GM18951 (cell line): ENCODE data around the gene GART.

Source experiments
- POLR2A ChIP-seq: IDR thresholded peaks from 4 replicates; pipeline ENCODE4 v1.6.1; 2011; ENCODE audit warnings: mild to moderate bottlenecking; ENCODE audit not compliant: insufficient read length, insufficient read depth; ENCODE audit errors: extremely low read depth
- in situ Hi-C: fragments of 300-500 bp; cut with MboI; formaldehyde crosslinking; loops from one replicate; pipeline ENCODE4 v1.12.0; 2022; ENCODE audit warnings: low sequenced_read_pairs, mixed read lengths, inconsistent platforms; ENCODE audit not compliant: unreplicated experiment

Gene GART

DNA sequence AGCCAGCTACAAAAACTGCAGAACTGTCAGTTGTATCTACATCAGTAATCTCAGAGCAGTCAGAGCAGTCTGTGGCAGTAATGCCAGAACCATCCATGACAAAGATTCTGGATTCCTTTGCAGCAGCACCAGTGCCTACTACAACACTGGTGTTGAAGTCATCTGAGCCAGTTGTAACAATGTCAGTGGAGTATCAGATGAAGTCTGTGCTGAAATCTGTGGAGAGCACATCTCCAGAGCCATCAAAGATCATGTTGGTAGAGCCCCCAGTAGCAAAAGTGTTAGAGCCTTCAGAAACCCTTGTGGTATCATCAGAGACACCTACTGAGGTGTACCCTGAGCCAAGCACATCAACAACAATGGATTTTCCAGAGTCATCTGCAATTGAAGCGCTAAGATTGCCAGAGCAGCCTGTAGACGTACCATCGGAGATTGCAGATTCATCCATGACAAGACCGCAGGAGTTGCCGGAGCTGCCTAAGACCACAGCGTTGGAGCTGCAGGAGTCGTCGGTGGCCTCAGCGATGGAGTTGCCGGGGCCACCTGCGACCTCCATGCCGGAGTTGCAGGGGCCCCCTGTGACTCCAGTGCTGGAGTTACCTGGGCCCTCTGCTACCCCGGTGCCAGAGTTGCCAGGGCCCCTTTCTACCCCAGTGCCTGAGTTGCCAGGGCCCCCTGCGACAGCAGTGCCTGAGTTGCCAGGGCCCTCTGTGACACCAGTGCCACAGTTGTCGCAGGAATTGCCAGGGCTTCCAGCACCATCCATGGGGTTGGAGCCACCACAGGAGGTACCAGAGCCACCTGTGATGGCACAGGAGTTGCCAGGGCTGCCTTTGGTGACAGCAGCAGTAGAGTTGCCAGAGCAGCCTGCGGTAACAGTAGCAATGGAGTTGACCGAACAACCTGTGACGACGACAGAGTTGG, 8.2 kb upstream of the GART start:
- in situ Hi-C loops: no loop called here
- TF ChIP-seq POLR2A: no peak

DNA sequence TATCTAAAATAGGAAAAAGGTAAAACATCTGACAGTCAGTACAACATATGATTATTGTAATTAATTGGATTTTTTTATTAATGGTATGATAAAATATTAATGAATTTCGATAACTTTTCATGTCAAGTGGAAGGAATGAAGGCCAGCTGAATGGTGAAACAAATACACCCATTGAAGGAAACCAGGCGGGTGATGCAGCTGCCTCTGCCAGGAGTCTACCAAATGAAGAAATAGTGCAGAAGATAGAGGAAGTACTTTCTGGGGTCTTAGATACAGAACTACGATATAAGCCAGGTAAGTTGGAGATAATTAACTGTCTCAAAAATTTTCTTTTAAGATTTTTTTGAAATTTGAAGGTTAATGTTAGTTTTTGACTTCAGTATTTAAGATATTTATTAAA, 4.2 kb upstream of the GART start:
- in situ Hi-C loops: no loop called here
- TF ChIP-seq POLR2A: no peak

- no peak for TF ChIP-seq POLR2A
- in situ Hi-C loops: no loop called here
These were observed 2.7 kb upstream of the GART start for GRCh38 chr21:33544451-33545195.

DNA sequence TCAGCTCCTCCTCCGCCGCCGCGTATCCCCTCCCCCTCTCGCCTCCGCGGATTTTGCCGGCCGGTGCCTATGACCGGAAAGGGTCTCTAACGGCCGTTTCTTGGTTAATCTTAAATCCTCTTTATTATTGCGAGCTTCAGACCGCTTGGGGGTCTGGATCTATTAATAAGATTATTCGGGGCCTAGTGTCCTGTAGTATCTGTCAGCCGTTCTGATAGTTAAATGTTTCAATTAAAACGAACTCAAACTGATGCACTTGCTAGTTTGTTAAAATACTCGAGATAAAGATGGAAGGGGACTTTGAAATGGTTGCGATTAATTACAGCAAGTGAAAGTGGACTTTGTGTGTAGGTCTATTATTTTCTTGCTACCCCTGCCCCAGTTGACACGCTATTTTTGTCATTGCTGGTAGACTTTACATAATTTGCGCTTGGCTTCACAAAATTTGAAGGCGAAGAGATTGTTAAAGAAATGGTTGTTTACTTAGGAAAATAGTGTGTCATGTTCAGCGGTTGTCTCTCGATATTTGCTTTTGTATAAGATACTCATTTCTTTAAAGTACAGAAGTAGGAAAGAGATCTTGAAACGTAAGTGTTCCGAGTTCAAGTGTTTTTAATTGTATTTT, 1.7 kb upstream of the GART start:
- in situ Hi-C loops: no loop called here

DNA sequence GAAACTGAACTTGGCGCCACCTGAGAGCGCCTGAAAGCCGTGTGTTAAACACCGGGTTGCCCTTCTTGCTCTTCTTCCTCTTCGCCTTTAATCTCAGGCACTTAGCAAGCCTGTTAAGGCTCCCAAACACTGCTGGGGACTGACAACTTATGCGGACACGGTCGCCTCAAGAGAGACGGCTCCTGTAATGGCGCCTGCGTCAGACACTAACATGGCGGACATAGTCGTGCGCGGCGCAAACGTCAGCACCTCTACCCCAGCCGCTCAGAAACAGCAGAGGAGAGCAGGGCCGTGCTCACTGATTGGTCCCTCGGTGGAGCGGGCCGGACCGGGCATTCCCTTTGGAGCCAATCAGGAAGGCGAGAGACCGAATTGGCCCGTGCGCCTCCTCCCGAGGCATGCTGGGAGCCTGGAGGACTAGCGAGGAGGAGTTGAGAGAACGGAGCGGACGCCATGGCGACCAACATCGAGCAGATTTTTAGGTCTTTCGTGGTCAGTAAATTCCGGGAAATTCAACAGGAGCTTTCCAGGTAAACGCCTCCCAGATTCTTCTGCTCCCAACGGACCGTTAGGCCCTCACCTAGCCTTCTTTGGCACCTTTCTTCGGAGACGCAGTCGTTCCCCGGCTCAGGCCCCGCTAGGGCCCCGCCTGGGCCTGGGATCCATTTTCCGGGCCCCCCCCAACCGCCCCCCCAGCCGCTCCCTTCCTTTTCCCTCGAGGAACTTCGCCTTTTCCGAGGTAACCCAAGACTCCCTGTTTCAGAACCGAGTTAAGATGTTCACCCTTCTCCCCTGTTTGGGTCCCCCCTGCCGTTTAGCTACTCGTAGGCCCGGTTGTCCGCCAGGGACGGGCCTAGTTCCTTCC, 955 bp upstream of the GART start, which contains the start of gene SON:
SON (plus strand) TSS at position 399 of the 865 bp plus-strand sequence; CDS start at position 454, 55 bp downstream.
- in situ Hi-C loops: no loop called here

More for the DNA sequence above, 1.7 kb upstream of the GART start:
- no peak for TF ChIP-seq POLR2A

DNA sequence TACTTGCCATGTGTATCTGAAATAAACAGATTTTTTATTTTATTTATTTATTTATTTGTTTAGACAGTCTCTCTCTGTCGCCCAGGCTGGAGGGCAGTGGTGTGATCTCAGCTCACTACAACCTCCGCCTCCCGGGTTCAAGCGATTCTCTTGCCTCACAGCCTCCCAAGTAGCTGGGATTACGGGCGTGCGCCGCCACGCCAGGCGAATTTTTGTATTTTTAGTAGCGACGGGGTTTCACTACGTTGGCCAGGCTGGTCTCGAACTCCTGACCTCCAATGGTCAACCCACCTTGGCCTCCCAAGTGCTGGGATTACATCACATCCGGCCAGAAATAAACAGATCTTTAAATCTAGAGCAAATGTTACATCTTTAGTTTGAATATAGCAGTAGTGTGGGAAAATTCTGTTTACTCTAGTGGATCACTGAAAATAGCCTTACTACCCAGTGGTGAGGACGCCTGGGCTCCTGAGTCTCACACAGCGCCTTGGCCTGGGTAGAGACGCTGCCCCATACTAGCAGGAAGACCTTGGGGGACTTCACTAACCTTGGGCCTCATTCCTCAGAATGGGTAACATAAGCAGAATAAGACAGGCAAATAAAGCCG, 709 bp downstream of the GART start:
- TF ChIP-seq POLR2A: no peak
- in situ Hi-C loops: no loop called here

More for the DNA sequence above, 955 bp upstream of the GART start, which contains the start of gene SON:
- peak; percentile 84 for TF ChIP-seq POLR2A

DNA sequence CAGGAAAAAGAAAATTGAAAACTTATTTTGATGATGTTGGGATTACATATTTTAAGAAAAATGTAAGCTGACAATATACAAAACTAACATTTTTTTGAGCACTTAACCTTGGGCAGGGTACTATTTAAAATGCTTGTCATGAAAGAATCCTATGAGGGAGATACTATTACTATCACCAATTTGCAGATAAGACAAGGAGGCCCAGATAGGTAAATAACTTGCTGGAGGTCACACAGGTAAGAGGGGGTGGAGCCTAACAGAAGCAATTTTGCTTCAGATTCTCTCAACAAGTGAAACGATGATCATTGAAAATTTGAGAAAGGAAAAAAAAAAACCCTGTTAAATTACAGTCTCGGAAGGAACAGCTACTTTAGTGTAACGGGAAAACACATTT, 1.2 kb downstream of the GART start:
- no peak for TF ChIP-seq POLR2A
- in situ Hi-C loops: no loop called here

DNA sequence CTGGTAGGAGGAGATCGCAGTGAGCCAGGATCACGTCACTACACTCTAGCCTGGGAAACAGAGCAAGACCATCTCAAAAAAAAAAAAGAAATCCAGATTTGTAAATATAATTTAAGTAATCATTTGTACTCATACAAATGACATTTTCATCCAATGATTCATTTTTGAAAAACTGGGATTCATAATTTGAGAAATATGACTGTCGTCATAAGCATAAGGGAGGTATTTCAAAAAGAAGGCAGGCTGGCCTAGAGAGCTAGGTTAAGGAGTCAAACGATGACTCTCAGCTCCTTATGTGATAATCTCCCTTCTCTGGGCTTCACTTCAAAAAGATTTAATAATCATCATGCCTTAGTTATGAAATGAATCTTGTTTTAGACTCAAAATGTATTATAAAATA, 2.3 kb downstream of the GART start:
- TF ChIP-seq POLR2A: no peak
- in situ Hi-C loops: no loop called here

DNA sequence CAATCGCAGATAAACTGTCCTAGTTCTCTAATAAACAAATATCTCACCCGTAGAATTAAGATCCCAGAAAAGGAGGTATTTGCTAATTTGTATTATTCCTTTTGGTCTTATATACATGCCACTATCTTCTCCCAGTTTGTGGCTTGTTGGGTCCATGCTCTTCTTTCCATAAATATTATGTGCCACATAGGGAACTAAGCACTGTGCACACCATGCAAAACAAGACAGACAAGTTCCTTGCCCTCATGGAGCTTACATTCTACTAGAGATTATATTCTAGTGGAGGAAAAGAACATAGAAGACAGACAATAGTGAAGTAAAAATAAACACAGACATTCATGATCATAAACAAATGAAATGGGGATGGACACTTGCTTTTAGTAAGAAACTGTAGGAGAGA, 4.7 kb downstream of the GART start:
- in situ Hi-C loops: no loop called here
- no peak for TF ChIP-seq POLR2A

- in situ Hi-C loops: no loop called here
- no peak for TF ChIP-seq POLR2A
These were observed 10.9 kb downstream of the GART start for GRCh38 chr21:33531007-33531406.

DNA sequence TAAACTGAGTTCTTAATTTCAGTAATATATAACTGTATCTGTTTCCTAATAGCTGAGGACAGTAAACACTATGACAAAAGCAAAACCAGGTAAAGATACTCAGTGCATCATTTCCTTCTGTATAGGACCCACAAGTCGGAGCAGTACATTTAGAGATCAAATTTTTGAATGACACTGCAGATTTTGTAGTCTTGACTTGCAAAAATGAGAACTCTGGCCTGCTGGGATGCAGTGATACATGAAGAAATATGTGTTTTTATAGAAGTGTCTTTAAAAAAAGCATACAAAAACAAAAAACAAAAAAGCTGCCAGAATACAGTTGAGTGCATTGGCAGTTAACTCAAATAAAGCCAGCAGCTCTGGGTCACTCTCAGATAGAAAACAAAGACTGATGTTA, 19.0 kb downstream of the GART start:
- no peak for TF ChIP-seq POLR2A
- in situ Hi-C loops: no loop called here

DNA sequence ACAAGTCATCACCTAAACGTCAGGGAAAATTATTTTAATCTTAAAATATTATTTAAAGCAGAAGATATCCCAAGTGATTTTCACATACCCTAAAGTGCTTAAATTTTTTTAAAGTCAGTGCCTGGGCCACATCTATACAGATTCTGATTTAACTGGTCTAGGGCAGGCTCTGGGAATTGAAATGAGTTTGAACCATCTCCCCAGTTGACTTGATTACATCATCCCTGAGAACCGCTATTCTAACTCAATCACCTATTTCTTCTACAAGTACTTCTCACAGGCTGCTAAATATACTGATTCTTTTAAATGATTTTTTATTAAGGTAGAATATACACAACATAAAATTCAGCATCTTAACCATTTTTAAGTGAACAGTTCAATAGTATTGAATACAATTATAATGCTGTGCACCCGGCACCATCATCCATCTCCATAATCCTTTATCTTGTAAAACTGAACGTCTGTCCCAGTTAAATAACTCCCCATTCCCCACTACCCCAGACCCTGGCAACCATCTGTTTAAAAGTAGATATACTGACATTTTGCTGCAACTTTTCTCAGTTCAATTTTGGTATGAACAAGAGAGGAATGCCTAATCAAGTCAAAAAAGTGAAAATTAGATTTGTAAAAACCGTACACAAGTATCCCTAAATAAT, 19.5 kb downstream of the GART start:
- in situ Hi-C loops: no loop called here
- TF ChIP-seq POLR2A: no peak

GRCh38 chr21:33518899-33519298, 23.0 kb downstream of the GART start:
- TF ChIP-seq POLR2A: no peak
- in situ Hi-C loops: no loop called here
